ENCODE results near the gene WDR38.

WDR38 gene

DNA sequence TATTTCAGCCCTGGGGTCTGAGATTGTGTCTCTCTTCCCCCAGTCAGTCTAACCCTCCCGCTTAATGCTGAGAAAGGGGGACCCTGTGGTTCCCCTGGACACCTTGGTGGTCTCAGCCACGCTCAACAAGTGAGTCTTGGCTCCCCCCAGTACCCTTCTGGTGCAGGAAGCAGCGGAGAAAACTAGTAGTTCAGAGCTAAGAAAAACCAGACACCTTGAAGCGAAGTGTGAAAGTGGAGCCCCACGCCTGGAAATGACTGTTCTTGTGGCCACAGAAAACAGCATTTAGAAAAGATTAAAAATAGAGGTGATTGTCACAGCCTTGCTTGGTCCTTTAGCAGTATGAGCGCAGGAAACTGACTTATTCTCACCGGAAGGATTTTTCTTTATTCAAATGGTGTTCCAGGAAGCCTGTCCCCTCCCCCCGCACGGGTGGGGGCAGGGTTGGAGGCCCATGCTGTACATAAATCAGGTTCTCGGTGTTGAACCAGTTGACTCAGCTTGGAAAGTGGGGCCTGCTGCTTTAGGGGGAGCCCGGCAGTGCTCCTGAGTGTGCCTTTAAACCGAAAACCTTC, 16.8 kb downstream of the WDR38 start:
- peak overlapping the region; percentile 99 for H3K9ac ChIP-seq (ENCODE audit: low read length)
- H3K4me1 ChIP-seq (ENCODE audit: insufficient read depth, low read length, severe bottlenecking), result peaks cover 45% of the 10 kb centered on the region
- H3K4me2 ChIP-seq (ENCODE audit: low read length), result peak overlapping the region; percentile 87
- H2AFZ ChIP-seq (ENCODE audit: low read length), result no peak overlapping the region
- peaks cover 28% of the 10 kb centered on the region for H3K36me3 ChIP-seq (ENCODE audit: insufficient read depth, low read length)
- H3K27ac ChIP-seq (ENCODE audit: low read depth, low read length, poor library complexity, severe bottlenecking), result peak overlapping the region; percentile 83
- no peaks in the 10 kb centered on the region for H3K9me2 ChIP-seq (ENCODE audit: low read depth, low read length)
- H3K27me3 ChIP-seq (ENCODE audit: insufficient read depth, low read length), result no peaks in the 10 kb centered on the region
- H3K4me3 ChIP-seq (ENCODE audit: low read depth, low read length, poor library complexity, severe bottlenecking), result peak overlapping the region; percentile 88
- H3K79me2 ChIP-seq (ENCODE audit: insufficient read depth, low read length), result peaks cover 39% of the 10 kb centered on the region
- no peaks in the 10 kb centered on the region for H4K20me1 ChIP-seq (ENCODE audit: insufficient read depth, low read length)
- H3K9me3 ChIP-seq (ENCODE audit: low read length), result no peaks in the 10 kb centered on the region
- TF ChIP-seq, protein P1, sequence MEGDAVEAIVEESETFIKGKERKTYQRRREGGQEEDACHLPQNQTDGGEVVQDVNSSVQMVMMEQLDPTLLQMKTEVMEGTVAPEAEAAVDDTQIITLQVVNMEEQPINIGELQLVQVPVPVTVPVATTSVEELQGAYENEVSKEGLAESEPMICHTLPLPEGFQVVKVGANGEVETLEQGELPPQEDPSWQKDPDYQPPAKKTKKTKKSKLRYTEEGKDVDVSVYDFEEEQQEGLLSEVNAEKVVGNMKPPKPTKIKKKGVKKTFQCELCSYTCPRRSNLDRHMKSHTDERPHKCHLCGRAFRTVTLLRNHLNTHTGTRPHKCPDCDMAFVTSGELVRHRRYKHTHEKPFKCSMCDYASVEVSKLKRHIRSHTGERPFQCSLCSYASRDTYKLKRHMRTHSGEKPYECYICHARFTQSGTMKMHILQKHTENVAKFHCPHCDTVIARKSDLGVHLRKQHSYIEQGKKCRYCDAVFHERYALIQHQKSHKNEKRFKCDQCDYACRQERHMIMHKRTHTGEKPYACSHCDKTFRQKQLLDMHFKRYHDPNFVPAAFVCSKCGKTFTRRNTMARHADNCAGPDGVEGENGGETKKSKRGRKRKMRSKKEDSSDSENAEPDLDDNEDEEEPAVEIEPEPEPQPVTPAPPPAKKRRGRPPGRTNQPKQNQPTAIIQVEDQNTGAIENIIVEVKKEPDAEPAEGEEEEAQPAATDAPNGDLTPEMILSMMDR (IDR thresholded peaks at IDR 0.05; ENCODE audit: low read length), result no peak
- no peak for TF ChIP-seq EZH2 (IDR thresholded peaks at IDR 0.05; ENCODE audit: borderline replicate concordance, low read length)
- H3F3A ChIP-seq (ENCODE audit: insufficient read depth, low read length), result no peaks in the 10 kb centered on the region

DNA sequence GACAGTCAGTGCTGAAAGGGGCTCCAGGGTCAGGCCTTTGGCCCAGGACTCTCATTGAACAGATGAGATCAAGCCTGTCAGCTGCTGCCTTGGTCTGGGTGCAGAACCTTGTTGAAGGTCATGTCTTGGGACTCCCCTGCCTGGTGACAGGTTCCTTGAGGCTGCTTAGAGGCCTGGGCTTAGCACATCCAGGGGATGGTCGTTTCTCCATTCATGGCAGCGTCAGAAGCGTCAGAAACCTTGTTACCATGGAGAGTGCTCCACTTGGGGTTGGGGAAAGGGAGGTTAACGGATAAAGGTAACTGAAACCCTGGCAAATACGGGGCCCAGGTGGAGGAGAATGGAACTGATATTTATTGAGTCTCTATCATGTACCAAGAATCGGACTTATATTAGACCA, 17.5 kb downstream of the WDR38 start:
- peaks cover 35% of the 10 kb centered on the region for H3K36me3 ChIP-seq (ENCODE audit: insufficient read depth, low read length)

DNA sequence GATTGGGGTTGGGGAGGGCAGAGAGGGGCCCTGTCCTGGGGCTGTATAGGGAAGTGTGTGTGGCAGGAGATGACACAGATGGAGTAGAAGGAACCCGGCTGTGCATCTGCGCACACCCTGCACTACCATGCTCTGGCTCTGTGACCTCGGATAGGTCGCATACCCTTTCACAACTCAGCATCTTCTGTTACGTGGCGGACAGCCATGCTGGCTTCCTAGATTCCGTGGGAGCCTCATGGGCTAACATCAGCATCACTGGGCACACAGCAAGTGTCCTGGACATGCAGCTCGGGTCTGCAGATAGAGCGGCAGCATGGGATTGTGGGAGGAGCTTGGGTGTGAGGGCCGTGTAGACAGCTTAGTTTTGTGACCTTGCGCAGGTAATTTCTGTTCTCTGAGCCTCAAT, 17.9 kb downstream of the WDR38 start:
- Histone ChIP-seq H4K20me1 (ENCODE audit: insufficient read depth, low read length) (no peaks in the 10 kb centered on the region), H3K9me3 (ENCODE audit: low read length) (no peaks in the 10 kb centered on the region), H2AFZ (ENCODE audit: low read length) (no peak overlapping the region), H3F3A (ENCODE audit: insufficient read depth, low read length) (no peaks in the 10 kb centered on the region), H3K27me3 (ENCODE audit: insufficient read depth, low read length) (no peaks in the 10 kb centered on the region), H3K36me3 (ENCODE audit: insufficient read depth, low read length) (peaks cover 39% of the 10 kb centered on the region), H3K4me3 (ENCODE audit: low read depth, low read length, poor library complexity, severe bottlenecking) (peak overlapping the region; percentile 88), H3K9me2 (ENCODE audit: low read depth, low read length) (no peaks in the 10 kb centered on the region), H3K4me2 (ENCODE audit: low read length) (peak overlapping the region; percentile 87), H3K27ac (ENCODE audit: low read depth, low read length, poor library complexity, severe bottlenecking) (peak overlapping the region; percentile 83), H3K4me1 (ENCODE audit: insufficient read depth, low read length, severe bottlenecking) (peaks cover 45% of the 10 kb centered on the region), H3K9ac (ENCODE audit: low read length) (peak overlapping the region; percentile 99), H3K79me2 (ENCODE audit: insufficient read depth, low read length) (peaks cover 39% of the 10 kb centered on the region)
- no peak for TF ChIP-seq EZH2 (IDR thresholded peaks at IDR 0.05; ENCODE audit: borderline replicate concordance, low read length)
- TF ChIP-seq, protein P1 (IDR thresholded peaks at IDR 0.05; ENCODE audit: low read length), result no peak

More for the DNA sequence above, 17.5 kb downstream of the WDR38 start:
- TF ChIP-seq, protein P1 (IDR thresholded peaks at IDR 0.05; ENCODE audit: low read length), result no peak
- no peak for TF ChIP-seq EZH2 (IDR thresholded peaks at IDR 0.05; ENCODE audit: borderline replicate concordance, low read length)
- Histone ChIP-seq H3K9me2 (ENCODE audit: low read depth, low read length) (no peaks in the 10 kb centered on the region), H3K4me2 (ENCODE audit: low read length) (peak overlapping the region; percentile 87), H3K79me2 (ENCODE audit: insufficient read depth, low read length) (peaks cover 39% of the 10 kb centered on the region), H3K27me3 (ENCODE audit: insufficient read depth, low read length) (no peaks in the 10 kb centered on the region), H3K4me3 (ENCODE audit: low read depth, low read length, poor library complexity, severe bottlenecking) (peak overlapping the region; percentile 88), H3K27ac (ENCODE audit: low read depth, low read length, poor library complexity, severe bottlenecking) (peak overlapping the region; percentile 83), H3K4me1 (ENCODE audit: insufficient read depth, low read length, severe bottlenecking) (peaks cover 45% of the 10 kb centered on the region), H3K9me3 (ENCODE audit: low read length) (no peaks in the 10 kb centered on the region), H2AFZ (ENCODE audit: low read length) (no peak overlapping the region), H3K9ac (ENCODE audit: low read length) (peak overlapping the region; percentile 99), H3F3A (ENCODE audit: insufficient read depth, low read length) (no peaks in the 10 kb centered on the region), H4K20me1 (ENCODE audit: insufficient read depth, low read length) (no peaks in the 10 kb centered on the region)
